Measurements from ENCODE around the gene POMT1.

POMT1 gene

GRCh38 chr9:131478911-131479310, 23.8 kb upstream of the POMT1 start:
- Mint-ChIP-seq H3K4me1 (peaks cover 19% of the 10 kb centered on the region), H3K4me3 (no peak overlapping the region), H3K27ac (ENCODE audit: low read depth) (no peak overlapping the region), H3K27me3 (no peaks in the 10 kb centered on the region), H3K9me3 (no peaks in the 10 kb centered on the region), H3K36me3 (ENCODE audit: insufficient read depth) (peaks cover 69% of the 10 kb centered on the region)
- no peak for ATAC-seq (replicated peaks; ENCODE audit: extremely low read depth, poor library complexity, severe bottlenecking)
- no peak for DNase-seq (ENCODE audit: low spot score in 2 of 2)

- no peak overlapping the region for H3K4me3 Mint-ChIP-seq
- DNase-seq (ENCODE audit: low spot score in 2 of 2) (no peak), ATAC-seq (replicated peaks; ENCODE audit: extremely low read depth, poor library complexity, severe bottlenecking) (no peak)
- H3K27ac Mint-ChIP-seq (ENCODE audit: low read depth): no peak overlapping the region
- H3K36me3 Mint-ChIP-seq (ENCODE audit: insufficient read depth): peaks cover 75% of the 10 kb centered on the region
- no peaks in the 10 kb centered on the region for H3K27me3 Mint-ChIP-seq
- H3K9me3 Mint-ChIP-seq: no peaks in the 10 kb centered on the region
- peaks cover 19% of the 10 kb centered on the region for H3K4me1 Mint-ChIP-seq
Measured at GRCh38 chr9:131480258-131480657, 22.5 kb upstream of the POMT1 start.

GRCh38 chr9:131481441-131482342, 21.0 kb upstream of the POMT1 start:
- peak overlapping the region; percentile 41 for H3K27ac Mint-ChIP-seq (ENCODE audit: low read depth)
- no peak overlapping the region for H3K4me3 Mint-ChIP-seq
- ATAC-seq (replicated peaks; ENCODE audit: extremely low read depth, poor library complexity, severe bottlenecking) (no peak), DNase-seq (ENCODE audit: low spot score in 2 of 2) (no peak)
- peaks cover 82% of the 10 kb centered on the region for H3K36me3 Mint-ChIP-seq (ENCODE audit: insufficient read depth)
- H3K27me3 Mint-ChIP-seq: no peaks in the 10 kb centered on the region
- no peaks in the 10 kb centered on the region for H3K9me3 Mint-ChIP-seq
- peaks cover 19% of the 10 kb centered on the region for H3K4me1 Mint-ChIP-seq

GRCh38 chr9:131482343-131483006, 20.2 kb upstream of the POMT1 start:
- H3K36me3 Mint-ChIP-seq (ENCODE audit: insufficient read depth): peaks cover 80% of the 10 kb centered on the region
- no peaks in the 10 kb centered on the region for H3K27me3 Mint-ChIP-seq
- DNase-seq (ENCODE audit: low spot score in 2 of 2): no peak
- H3K27ac Mint-ChIP-seq (ENCODE audit: low read depth): no peak overlapping the region
- H3K9me3 Mint-ChIP-seq: no peaks in the 10 kb centered on the region
- H3K4me3 Mint-ChIP-seq: no peak overlapping the region
- ATAC-seq (replicated peaks; ENCODE audit: extremely low read depth, poor library complexity, severe bottlenecking): no peak
- H3K4me1 Mint-ChIP-seq: peaks cover 16% of the 10 kb centered on the region

GRCh38 chr9:131483319-131484050, 19.2 kb upstream of the POMT1 start:
- Mint-ChIP-seq H3K9me3 (no peaks in the 10 kb centered on the region), H3K4me3 (no peak overlapping the region), H3K36me3 (ENCODE audit: insufficient read depth) (peaks cover 78% of the 10 kb centered on the region)

GRCh38 chr9:131484051-131484445, 18.7 kb upstream of the POMT1 start:
- Mint-ChIP-seq H3K9me3 (no peaks in the 10 kb centered on the region), H3K27me3 (no peaks in the 10 kb centered on the region), H3K4me1 (peaks cover 14% of the 10 kb centered on the region), H3K27ac (ENCODE audit: low read depth) (no peak overlapping the region), H3K4me3 (no peak overlapping the region), H3K36me3 (ENCODE audit: insufficient read depth) (peaks cover 78% of the 10 kb centered on the region)
- DNase-seq (ENCODE audit: low spot score in 2 of 2) (no peak), ATAC-seq (replicated peaks; ENCODE audit: extremely low read depth, poor library complexity, severe bottlenecking) (no peak)

More at GRCh38 chr9:131483319-131484050, 19.2 kb upstream of the POMT1 start:
- Mint-ChIP-seq H3K27ac (ENCODE audit: low read depth) (no peak overlapping the region), H3K4me1 (peaks cover 10% of the 10 kb centered on the region), H3K27me3 (no peaks in the 10 kb centered on the region)
- DNase-seq (ENCODE audit: low spot score in 2 of 2): no peak
- no peak for ATAC-seq (replicated peaks; ENCODE audit: extremely low read depth, poor library complexity, severe bottlenecking)

GRCh38 chr9:131484560-131485185, 18.0 kb upstream of the POMT1 start:
- no peaks in the 10 kb centered on the region for H3K9me3 Mint-ChIP-seq
- DNase-seq (ENCODE audit: low spot score in 2 of 2): no peak
- no peaks in the 10 kb centered on the region for H3K27me3 Mint-ChIP-seq
- H3K36me3 Mint-ChIP-seq (ENCODE audit: insufficient read depth): peaks cover 78% of the 10 kb centered on the region
- H3K4me3 Mint-ChIP-seq: no peak overlapping the region
- no peak for ATAC-seq (replicated peaks; ENCODE audit: extremely low read depth, poor library complexity, severe bottlenecking)
- no peak overlapping the region for H3K27ac Mint-ChIP-seq (ENCODE audit: low read depth)
- peaks cover 18% of the 10 kb centered on the region for H3K4me1 Mint-ChIP-seq

GRCh38 chr9:131485206-131485605, 17.5 kb upstream of the POMT1 start:
- peaks cover 79% of the 10 kb centered on the region for H3K36me3 Mint-ChIP-seq (ENCODE audit: insufficient read depth)
- peaks cover 22% of the 10 kb centered on the region for H3K4me1 Mint-ChIP-seq
- no peak overlapping the region for H3K4me3 Mint-ChIP-seq
- no peaks in the 10 kb centered on the region for H3K27me3 Mint-ChIP-seq
- H3K9me3 Mint-ChIP-seq: no peaks in the 10 kb centered on the region
- ATAC-seq (replicated peaks; ENCODE audit: extremely low read depth, poor library complexity, severe bottlenecking) (no peak), DNase-seq (ENCODE audit: low spot score in 2 of 2) (no peak)
- no peak overlapping the region for H3K27ac Mint-ChIP-seq (ENCODE audit: low read depth)

GRCh38 chr9:131485728-131486422, 16.8 kb upstream of the POMT1 start:
- Mint-ChIP-seq H3K4me3 (no peak overlapping the region), H3K4me1 (peaks cover 26% of the 10 kb centered on the region), H3K27ac (ENCODE audit: low read depth) (peak overlapping the region; percentile 69), H3K27me3 (no peaks in the 10 kb centered on the region), H3K9me3 (no peaks in the 10 kb centered on the region), H3K36me3 (ENCODE audit: insufficient read depth) (peaks cover 81% of the 10 kb centered on the region)
- no peak for ATAC-seq (replicated peaks; ENCODE audit: extremely low read depth, poor library complexity, severe bottlenecking)
- no peak for DNase-seq (ENCODE audit: low spot score in 2 of 2)

GRCh38 chr9:131487001-131487400, 15.7 kb upstream of the POMT1 start:
- DNase-seq (ENCODE audit: low spot score in 2 of 2): no peak
- no peaks in the 10 kb centered on the region for H3K9me3 Mint-ChIP-seq
- peaks cover 80% of the 10 kb centered on the region for H3K36me3 Mint-ChIP-seq (ENCODE audit: insufficient read depth)
- ATAC-seq (replicated peaks; ENCODE audit: extremely low read depth, poor library complexity, severe bottlenecking): no peak
- no peak overlapping the region for H3K27ac Mint-ChIP-seq (ENCODE audit: low read depth)
- no peak overlapping the region for H3K4me3 Mint-ChIP-seq
- H3K27me3 Mint-ChIP-seq: no peaks in the 10 kb centered on the region
- peaks cover 24% of the 10 kb centered on the region for H3K4me1 Mint-ChIP-seq

GRCh38 chr9:131487621-131488031, 15.1 kb upstream of the POMT1 start:
- Mint-ChIP-seq H3K36me3 (ENCODE audit: insufficient read depth) (peaks cover 80% of the 10 kb centered on the region), H3K4me3 (no peak overlapping the region), H3K9me3 (no peaks in the 10 kb centered on the region), H3K27me3 (no peaks in the 10 kb centered on the region), H3K27ac (ENCODE audit: low read depth) (no peak overlapping the region), H3K4me1 (peaks cover 21% of the 10 kb centered on the region)
- ATAC-seq (replicated peaks; ENCODE audit: extremely low read depth, poor library complexity, severe bottlenecking) (no peak), DNase-seq (ENCODE audit: low spot score in 2 of 2) (no peak)

GRCh38 chr9:131490514-131490913, 12.2 kb upstream of the POMT1 start:
- no peak for DNase-seq (ENCODE audit: low spot score in 2 of 2)
- H3K27ac Mint-ChIP-seq (ENCODE audit: low read depth): peak overlapping the region; percentile 58
- peaks cover 28% of the 10 kb centered on the region for H3K4me1 Mint-ChIP-seq
- H3K9me3 Mint-ChIP-seq: no peaks in the 10 kb centered on the region
- H3K4me3 Mint-ChIP-seq: no peak overlapping the region
- ATAC-seq (replicated peaks; ENCODE audit: extremely low read depth, poor library complexity, severe bottlenecking): no peak
- no peaks in the 10 kb centered on the region for H3K27me3 Mint-ChIP-seq
- peaks cover 82% of the 10 kb centered on the region for H3K36me3 Mint-ChIP-seq (ENCODE audit: insufficient read depth)
